Endodermal cell (in vitro differentiated cells): ENCODE measurements around the gene SGO2. TPM values are rescaled to one million over a fixed set of nuclear protein-coding genes. Genes with fewer than 3 reads are reported as not detected.

Experiments
- DNase-seq: peaks from one replicate; pipeline ENCODE4 v3.0.0-alpha.2; 2017
- H3K27ac ChIP-seq: 2 replicates; pipeline ENCODE4 v1.5.1; 2013; ENCODE audit warnings: mild to moderate bottlenecking, low read depth, low read length, moderate library complexity
- H3K27me3 ChIP-seq: 2 replicates; pipeline ENCODE4 v1.6.1; 2013; ENCODE audit warnings: mild to moderate bottlenecking, low read length, moderate library complexity; ENCODE audit not compliant: insufficient read depth, control insufficient read depth, poor library complexity, severe bottlenecking
- H3K36me3 ChIP-seq: 2 replicates; pipeline ENCODE4 v1.7.0; 2013; ENCODE audit warnings: mild to moderate bottlenecking, low read length, moderate library complexity; ENCODE audit not compliant: control insufficient read depth, insufficient read depth
- H3K4me1 ChIP-seq: one replicate; pipeline ENCODE4 v1.7.0; 2013; ENCODE audit warnings: low read length; ENCODE audit not compliant: control insufficient read depth, insufficient read depth
- H3K4me3 ChIP-seq: 2 replicates; pipeline ENCODE4 v1.5.1; 2013; ENCODE audit warnings: mild to moderate bottlenecking, low read length, moderate library complexity
- H3K9ac ChIP-seq: 2 replicates; pipeline ENCODE4 v1.6.1; 2013; ENCODE audit warnings: mild to moderate bottlenecking, low read length, moderate library complexity; ENCODE audit not compliant: poor library complexity, severe bottlenecking; ENCODE audit errors: extremely low read depth
- H3K9me3 ChIP-seq: 2 replicates; pipeline ENCODE4 v1.6.1; 2013; ENCODE audit warnings: mild to moderate bottlenecking, low read length, moderate library complexity; ENCODE audit not compliant: control insufficient read depth
- H3K27ac Mint-ChIP-seq: 2 replicates; pipeline ENCODE4 v1.8.0; 2020; ENCODE audit warnings: mixed read lengths
- H3K27me3 Mint-ChIP-seq: 2 replicates; pipeline ENCODE4 v1.8.0; 2021; ENCODE audit warnings: mild to moderate bottlenecking, mixed read lengths; ENCODE audit not compliant: insufficient read depth
- H3K36me3 Mint-ChIP-seq: 2 replicates; pipeline ENCODE4 v1.8.0; 2020; ENCODE audit warnings: low read depth, mixed read lengths
- H3K4me1 Mint-ChIP-seq: 2 replicates; pipeline ENCODE4 v1.8.0; 2020; ENCODE audit warnings: mixed read lengths
- H3K4me3 Mint-ChIP-seq: 2 replicates; pipeline ENCODE4 v1.8.0; 2020; ENCODE audit warnings: mild to moderate bottlenecking, moderate library complexity, mixed read lengths
- H3K9me3 Mint-ChIP-seq: 2 replicates; pipeline ENCODE4 v1.8.0; 2020; ENCODE audit warnings: mild to moderate bottlenecking, mixed read lengths
- CTCF ChIP-seq: fragments of 200-600 bp; sonication (generic); conservative IDR thresholded peaks from 2 replicates; pipeline ENCODE4 v1.5.0; 2021; ENCODE audit warnings: antibody characterized with exemption, mild to moderate bottlenecking
- WGBS, 2 experiments: methylation state at CpG; one replicate each; pipeline versions ENCODE4 v1.1.5 to v1.1.7; 2013; ENCODE audit warnings: missing lambda C conversion rate in 2 of 2, mixed read lengths in 1 of 2; ENCODE audit not compliant: insufficient coverage in 1 of 2, insufficient read length in 1 of 2; 5-methylcytosine and 5-hydroxymethylcytosine counted together
- total RNA-seq, 2 donors: library from RNA; stranded (reverse); fragmentation: NEBNext Ultra II Directional in 1 of 2; extraction: Animal tissue kit (Norgen Biotek cat#: 25700) in 1 of 2; gene quantifications; 2 replicates in 1 of 2; 3 replicates in 1 of 2; pipeline ENCODE4 v1.2.1, GENCODE V29; 2021

The SGO2 gene
- total RNA-seq, 2 donors from 2014 or later = 20.0 to 37.8 TPM

DNA sequence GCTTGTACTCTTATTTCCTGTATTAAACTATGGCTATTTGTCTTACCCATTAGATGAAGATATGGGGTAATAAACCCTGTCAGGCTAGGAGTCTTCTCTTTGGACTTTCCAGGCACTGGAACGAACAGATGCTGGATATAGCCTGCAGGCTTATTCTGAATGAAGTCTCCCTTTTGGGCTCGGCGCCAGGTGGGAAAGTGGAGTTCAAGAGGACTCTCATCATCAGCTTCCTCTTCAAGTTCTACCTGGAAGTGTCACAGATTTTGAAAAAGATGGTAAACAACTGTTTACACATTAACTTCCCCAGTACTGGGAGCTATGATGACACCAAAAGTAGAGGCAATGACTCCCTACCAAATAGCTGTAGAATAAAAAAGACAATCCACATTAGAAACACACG, 87.7 kb downstream of the SGO2 start:
- no peaks in the 10 kb centered on the region for H3K27me3 ChIP-seq
- no peak for TF ChIP-seq CTCF
- no peaks in the 10 kb centered on the region for H3K36me3 ChIP-seq
- Mint-ChIP-seq H3K27me3 (no peaks in the 10 kb centered on the region), H3K4me1 (no peaks in the 10 kb centered on the region), H3K27ac (no peak overlapping the region), H3K36me3 (peaks cover 2% of the 10 kb centered on the region), H3K4me3 (no peak overlapping the region), H3K9me3 (no peaks in the 10 kb centered on the region)
- no peak for DNase-seq
- 97 to 100% methylated on average over 2 to 3 of the region's 4 CpGs for WGBS, 2 experiments
- H3K9me3 ChIP-seq = no peaks in the 10 kb centered on the region
- H3K9ac ChIP-seq = no peak overlapping the region
- H3K27ac ChIP-seq = no peak overlapping the region
- peaks cover 1% of the 10 kb centered on the region for H3K4me1 ChIP-seq
- H3K4me3 ChIP-seq = no peak overlapping the region

GRCh38 chr2:200614249-200614648, 88.2 kb downstream of the SGO2 start:
- H3K9me3 Mint-ChIP-seq = no peaks in the 10 kb centered on the region
- H3K4me1 Mint-ChIP-seq = peaks cover 2% of the 10 kb centered on the region
- Histone ChIP-seq H3K27ac (no peak overlapping the region), H3K9ac (no peak overlapping the region), H3K4me3 (no peak overlapping the region), H3K4me1 (peaks cover 2% of the 10 kb centered on the region), H3K27me3 (no peaks in the 10 kb centered on the region), H3K36me3 (no peaks in the 10 kb centered on the region), H3K9me3 (no peaks in the 10 kb centered on the region)
- no peak overlapping the region for H3K27ac Mint-ChIP-seq
- H3K4me3 Mint-ChIP-seq = no peak overlapping the region
- DNase-seq = no peak
- 80 to 96% methylated on average over 1 to 2 of the region's 2 CpGs for WGBS, 2 experiments
- TF ChIP-seq CTCF = no peak
- H3K27me3 Mint-ChIP-seq = no peaks in the 10 kb centered on the region
- H3K36me3 Mint-ChIP-seq = peaks cover 2% of the 10 kb centered on the region

- no peak for DNase-seq
- no peaks in the 10 kb centered on the region for H3K27me3 Mint-ChIP-seq
- 83 to 91% methylated on average over 1 of the region's 1 CpG for WGBS, 2 experiments
- peaks cover 2% of the 10 kb centered on the region for H3K4me1 ChIP-seq
- H3K27ac Mint-ChIP-seq = no peak overlapping the region
- peak; percentile 14 for TF ChIP-seq CTCF
- no peak overlapping the region for H3K27ac ChIP-seq
- H3K36me3 ChIP-seq = no peaks in the 10 kb centered on the region
- peaks cover 2% of the 10 kb centered on the region for H3K4me1 Mint-ChIP-seq
- peaks cover 2% of the 10 kb centered on the region for H3K36me3 Mint-ChIP-seq
- no peak overlapping the region for H3K4me3 Mint-ChIP-seq
- no peak overlapping the region for H3K9ac ChIP-seq
- H3K4me3 ChIP-seq = no peak overlapping the region
- no peaks in the 10 kb centered on the region for H3K9me3 ChIP-seq
- H3K9me3 Mint-ChIP-seq = no peaks in the 10 kb centered on the region
- H3K27me3 ChIP-seq = no peaks in the 10 kb centered on the region
Measured at GRCh38 chr2:200615247-200615646, 89.2 kb downstream of the SGO2 start.
